ENCODE measurements around the gene SPOCK2. TPM values are rescaled to one million over a fixed set of nuclear protein-coding genes. Genes with fewer than 3 reads are reported as not detected.

The SPOCK2 gene
- total RNA-seq, 1 donor from 2014 or later = 3.4 TPM

- H3K36me3 Mint-ChIP-seq (ENCODE audit: low read depth, unreplicated experiment) = peaks cover 5% of the 10 kb centered on the region
- H3K4me1 Mint-ChIP-seq (ENCODE audit: unreplicated experiment) = peaks cover 23% of the 10 kb centered on the region
- no peak overlapping the region for H3K27ac Mint-ChIP-seq (ENCODE audit: unreplicated experiment)
- TF ChIP-seq, protein P1, sequence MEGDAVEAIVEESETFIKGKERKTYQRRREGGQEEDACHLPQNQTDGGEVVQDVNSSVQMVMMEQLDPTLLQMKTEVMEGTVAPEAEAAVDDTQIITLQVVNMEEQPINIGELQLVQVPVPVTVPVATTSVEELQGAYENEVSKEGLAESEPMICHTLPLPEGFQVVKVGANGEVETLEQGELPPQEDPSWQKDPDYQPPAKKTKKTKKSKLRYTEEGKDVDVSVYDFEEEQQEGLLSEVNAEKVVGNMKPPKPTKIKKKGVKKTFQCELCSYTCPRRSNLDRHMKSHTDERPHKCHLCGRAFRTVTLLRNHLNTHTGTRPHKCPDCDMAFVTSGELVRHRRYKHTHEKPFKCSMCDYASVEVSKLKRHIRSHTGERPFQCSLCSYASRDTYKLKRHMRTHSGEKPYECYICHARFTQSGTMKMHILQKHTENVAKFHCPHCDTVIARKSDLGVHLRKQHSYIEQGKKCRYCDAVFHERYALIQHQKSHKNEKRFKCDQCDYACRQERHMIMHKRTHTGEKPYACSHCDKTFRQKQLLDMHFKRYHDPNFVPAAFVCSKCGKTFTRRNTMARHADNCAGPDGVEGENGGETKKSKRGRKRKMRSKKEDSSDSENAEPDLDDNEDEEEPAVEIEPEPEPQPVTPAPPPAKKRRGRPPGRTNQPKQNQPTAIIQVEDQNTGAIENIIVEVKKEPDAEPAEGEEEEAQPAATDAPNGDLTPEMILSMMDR (IDR thresholded peaks at IDR 0.05; ENCODE audit: unreplicated experiment) = no peak
- no peak for DNase-seq (ENCODE audit: low spot score)
- no peaks in the 10 kb centered on the region for H3K9me3 Mint-ChIP-seq (ENCODE audit: unreplicated experiment)
- peaks cover 6% of the 10 kb centered on the region for H3K27me3 Mint-ChIP-seq (ENCODE audit: unreplicated experiment)
- no peak overlapping the region for H3K4me3 Mint-ChIP-seq (ENCODE audit: unreplicated experiment)
Measured at GRCh38 chr10:72068901-72069446, 19.4 kb downstream of the SPOCK2 start.

- peaks cover 23% of the 10 kb centered on the region for H3K4me1 Mint-ChIP-seq (ENCODE audit: unreplicated experiment)
- no peak overlapping the region for H3K27ac Mint-ChIP-seq (ENCODE audit: unreplicated experiment)
- no peak overlapping the region for H3K4me3 Mint-ChIP-seq (ENCODE audit: unreplicated experiment)
- no peak for DNase-seq (ENCODE audit: low spot score)
- H3K36me3 Mint-ChIP-seq (ENCODE audit: low read depth, unreplicated experiment) = peaks cover 5% of the 10 kb centered on the region
- TF ChIP-seq, protein P1 (IDR thresholded peaks at IDR 0.05; ENCODE audit: unreplicated experiment) = no peak
- no peaks in the 10 kb centered on the region for H3K9me3 Mint-ChIP-seq (ENCODE audit: unreplicated experiment)
- peaks cover 8% of the 10 kb centered on the region for H3K27me3 Mint-ChIP-seq (ENCODE audit: unreplicated experiment)
Measured at GRCh38 chr10:72068126-72068765, 20.1 kb downstream of the SPOCK2 start.

DNA sequence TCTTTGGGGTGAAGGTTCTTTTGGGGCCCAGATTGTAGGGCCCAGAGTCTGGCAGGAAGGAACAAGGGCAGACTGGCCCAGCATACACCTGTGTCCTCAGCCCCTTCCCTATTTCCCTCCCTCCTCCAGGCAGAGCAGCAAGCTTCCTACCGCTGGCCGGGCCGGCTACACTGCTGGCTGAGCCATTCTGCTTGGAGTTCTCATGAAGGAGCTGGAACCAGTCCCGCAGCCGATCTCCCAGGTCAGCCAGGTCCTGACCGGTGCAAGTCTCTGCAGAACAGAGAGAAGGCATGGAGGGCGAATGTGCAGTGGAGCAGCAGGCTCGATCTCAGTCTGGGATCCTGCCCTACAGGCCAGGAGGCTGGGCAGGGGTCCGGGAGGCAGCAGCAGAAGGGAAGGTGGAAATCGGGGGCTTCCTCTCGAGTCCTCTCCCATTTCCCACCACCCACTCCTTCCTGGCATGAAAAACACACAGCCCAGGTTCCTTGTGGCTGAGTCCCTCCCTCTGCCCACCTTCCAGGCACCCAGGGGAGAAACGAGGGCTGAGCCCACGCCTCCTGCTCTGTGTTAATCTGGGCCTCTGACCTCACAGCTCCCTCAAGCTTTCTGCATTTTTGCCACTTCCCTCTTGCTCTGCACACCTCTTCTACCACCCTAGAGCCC, 20.8 kb downstream of the SPOCK2 start:
- Mint-ChIP-seq H3K27ac (ENCODE audit: unreplicated experiment) (no peak overlapping the region), H3K4me1 (ENCODE audit: unreplicated experiment) (peaks cover 23% of the 10 kb centered on the region), H3K9me3 (ENCODE audit: unreplicated experiment) (no peaks in the 10 kb centered on the region), H3K36me3 (ENCODE audit: low read depth, unreplicated experiment) (peaks cover 5% of the 10 kb centered on the region), H3K4me3 (ENCODE audit: unreplicated experiment) (no peak overlapping the region), H3K27me3 (ENCODE audit: unreplicated experiment) (peaks cover 8% of the 10 kb centered on the region)
- no peak for DNase-seq (ENCODE audit: low spot score)
- TF ChIP-seq, protein P1 (IDR thresholded peaks at IDR 0.05; ENCODE audit: unreplicated experiment) = no peak

DNA sequence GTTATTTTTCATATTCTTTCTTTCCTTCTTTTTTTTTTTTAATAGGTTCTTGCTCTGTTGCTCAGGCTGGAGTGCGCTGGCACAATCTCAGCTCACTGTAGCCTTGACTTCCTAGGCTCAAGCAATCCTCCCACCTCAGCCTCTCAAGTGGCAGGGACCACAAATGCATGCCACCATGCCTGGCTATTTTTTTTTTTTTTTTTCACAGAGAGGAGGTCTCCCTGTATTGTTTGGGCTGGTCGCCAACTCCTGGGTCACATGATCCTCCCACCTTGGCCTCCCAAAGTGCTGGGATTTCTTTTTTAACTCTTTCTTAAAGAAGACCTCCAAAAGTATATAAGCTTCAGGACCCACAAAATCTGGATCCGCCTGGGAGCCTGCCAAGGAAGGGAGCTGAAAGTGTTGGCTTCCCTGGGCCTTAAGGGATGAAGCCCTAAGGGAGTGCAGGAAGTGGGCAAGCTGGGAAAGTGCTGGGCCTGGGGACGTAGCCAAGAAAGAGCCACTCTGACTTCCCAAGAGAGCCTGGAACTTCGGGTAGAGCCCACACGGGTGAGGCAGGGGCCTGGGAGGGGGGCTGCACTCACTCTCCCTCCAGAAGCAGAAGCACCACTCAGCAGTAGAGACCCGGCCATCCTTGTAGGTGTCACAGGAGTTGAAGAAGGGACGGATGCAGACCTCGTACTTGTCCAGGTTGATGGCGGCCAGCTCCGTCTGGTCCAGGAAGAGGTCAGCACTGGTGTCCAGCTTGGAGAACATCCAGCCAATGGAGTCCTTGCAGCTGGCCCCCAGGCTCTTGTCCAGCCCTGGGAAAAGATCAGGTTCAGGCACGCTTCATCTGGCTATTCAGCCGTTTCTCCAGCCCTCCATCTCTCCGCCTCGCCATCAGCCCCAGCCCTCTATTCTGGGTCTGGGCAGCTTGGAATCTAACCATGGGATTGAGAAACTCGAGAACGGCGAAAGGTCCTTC, 21.8 kb downstream of the SPOCK2 start:
- Mint-ChIP-seq H3K27me3 (ENCODE audit: unreplicated experiment) (peaks cover 7% of the 10 kb centered on the region), H3K9me3 (ENCODE audit: unreplicated experiment) (no peaks in the 10 kb centered on the region), H3K27ac (ENCODE audit: unreplicated experiment) (no peak overlapping the region), H3K4me1 (ENCODE audit: unreplicated experiment) (peaks cover 22% of the 10 kb centered on the region), H3K4me3 (ENCODE audit: unreplicated experiment) (no peak overlapping the region), H3K36me3 (ENCODE audit: low read depth, unreplicated experiment) (peaks cover 3% of the 10 kb centered on the region)
- TF ChIP-seq, protein P1 (IDR thresholded peaks at IDR 0.05; ENCODE audit: unreplicated experiment) = no peak
- DNase-seq (ENCODE audit: low spot score) = no peak

All from endothelial cell (in vitro differentiated cells).